ENCODE data around the gene PPP1R3D. TPM values are rescaled to one million over a fixed set of nuclear protein-coding genes. Genes with fewer than 3 reads are reported as not detected.
A peak's percentile ranks its signal among the peaks of the same experiment; 100 is the strongest.

Gene PPP1R3D
- total and polyA plus RNA-seq, 7 donors: 2.0 to 14.7 (median 5.3) TPM

GRCh38 chr20:59937150-59937549 lies 3.0 kb downstream of the PPP1R3D start:
- ATAC-seq: no peak
- H3K4me3 ChIP-seq: peak overlapping the region; percentile 85
- intact Hi-C loops (cut with DNase I): loop anchor here in 1 of 2 donors (5.0 kb wide), 1 partner anchor 120 kb away; no protein-coding TSS in a partner anchor
- 38 to 55% (median 39%) methylated on average over 3 of the region's 3 CpGs for WGBS, 3 donors
- no peaks in the 10 kb centered on the region for H3K9me3 ChIP-seq
- H3K27me3 ChIP-seq (ENCODE audit: insufficient read depth in 3 of 3, low read length in 2 of 3): no peaks in the 10 kb centered on the region
- peak overlapping the region; percentile 96 for H3K27ac ChIP-seq
- peaks cover 45% of the 10 kb centered on the region for H3K4me1 ChIP-seq
- no peaks in the 10 kb centered on the region for H3K36me3 ChIP-seq (ENCODE audit: insufficient read depth in 1 of 2, low read depth in 1 of 2)
- TF ChIP-seq, protein P1, sequence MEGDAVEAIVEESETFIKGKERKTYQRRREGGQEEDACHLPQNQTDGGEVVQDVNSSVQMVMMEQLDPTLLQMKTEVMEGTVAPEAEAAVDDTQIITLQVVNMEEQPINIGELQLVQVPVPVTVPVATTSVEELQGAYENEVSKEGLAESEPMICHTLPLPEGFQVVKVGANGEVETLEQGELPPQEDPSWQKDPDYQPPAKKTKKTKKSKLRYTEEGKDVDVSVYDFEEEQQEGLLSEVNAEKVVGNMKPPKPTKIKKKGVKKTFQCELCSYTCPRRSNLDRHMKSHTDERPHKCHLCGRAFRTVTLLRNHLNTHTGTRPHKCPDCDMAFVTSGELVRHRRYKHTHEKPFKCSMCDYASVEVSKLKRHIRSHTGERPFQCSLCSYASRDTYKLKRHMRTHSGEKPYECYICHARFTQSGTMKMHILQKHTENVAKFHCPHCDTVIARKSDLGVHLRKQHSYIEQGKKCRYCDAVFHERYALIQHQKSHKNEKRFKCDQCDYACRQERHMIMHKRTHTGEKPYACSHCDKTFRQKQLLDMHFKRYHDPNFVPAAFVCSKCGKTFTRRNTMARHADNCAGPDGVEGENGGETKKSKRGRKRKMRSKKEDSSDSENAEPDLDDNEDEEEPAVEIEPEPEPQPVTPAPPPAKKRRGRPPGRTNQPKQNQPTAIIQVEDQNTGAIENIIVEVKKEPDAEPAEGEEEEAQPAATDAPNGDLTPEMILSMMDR (IDR thresholded peaks at IDR 0.05): no peak
- DNase-seq: no peak

DNA sequence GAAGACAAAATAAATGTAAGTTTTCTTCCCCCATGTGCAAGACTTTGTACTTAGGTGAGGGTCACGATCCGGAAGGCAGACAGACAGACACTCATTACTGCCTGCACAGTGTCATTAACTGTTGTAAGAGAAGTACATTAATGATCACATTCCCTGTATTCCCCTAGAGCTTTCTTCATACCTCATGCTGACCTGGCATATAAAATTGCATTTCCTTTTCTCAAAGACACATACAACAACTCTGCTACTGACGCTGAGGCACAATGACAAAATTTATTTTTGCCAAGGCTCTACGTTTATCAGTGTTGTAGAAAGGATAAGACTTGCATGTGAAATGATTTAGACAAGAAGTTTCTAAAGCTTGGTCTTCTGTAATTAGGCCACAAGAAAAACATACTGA lies 3.7 kb downstream of the PPP1R3D start:
- intact Hi-C loops (cut with DNase I): loop anchor here in 1 of 2 donors (5.0 kb wide), 1 partner anchor 121 kb away; no protein-coding TSS in a partner anchor
- Histone ChIP-seq H3K4me1 (peaks cover 37% of the 10 kb centered on the region), H3K9me3 (no peaks in the 10 kb centered on the region), H3K27ac (peak overlapping the region; percentile 96), H3K4me3 (peak overlapping the region; percentile 85), H3K27me3 (ENCODE audit: insufficient read depth in 3 of 3, low read length in 2 of 3) (no peaks in the 10 kb centered on the region), H3K36me3 (ENCODE audit: insufficient read depth in 1 of 2, low read depth in 1 of 2) (no peaks in the 10 kb centered on the region)
- 46 to 58% (median 51%) methylated on average over 4 of the region's 4 CpGs for WGBS, 3 donors
- DNase-seq (no peak), ATAC-seq (no peak)
- TF ChIP-seq, protein P1 (IDR thresholded peaks at IDR 0.05): no peak

GRCh38 chr20:59935457-59936185 lies 4.5 kb downstream of the PPP1R3D start:
- H3K4me1 ChIP-seq: peaks cover 33% of the 10 kb centered on the region
- 89 to 92% (median 90%) methylated on average over 8 of the region's 8 CpGs for WGBS, 3 donors
- TF ChIP-seq, protein P1 (IDR thresholded peaks at IDR 0.05): no peak

GRCh38 chr20:59933849-59934585 lies 6.1 kb downstream of the PPP1R3D start:
- Histone ChIP-seq H3K4me3 (peak overlapping the region; percentile 90), H3K4me1 (peaks cover 30% of the 10 kb centered on the region), H3K9me3 (no peaks in the 10 kb centered on the region), H3K36me3 (ENCODE audit: insufficient read depth in 1 of 2, low read depth in 1 of 2) (no peaks in the 10 kb centered on the region), H3K27ac (peak overlapping the region; percentile 70), H3K27me3 (ENCODE audit: insufficient read depth in 3 of 3, low read length in 2 of 3) (no peaks in the 10 kb centered on the region)
- WGBS, 3 donors: 2 to 3% (median 2%) methylated on average over 58 to 59 of the region's 59 CpGs
- intact Hi-C loops (cut with DNase I): no loop called here
- DNase-seq (peak; percentile 84 to 89), ATAC-seq (peak; percentile 80 to 87 (median 83))
- TF ChIP-seq, protein P1 (IDR thresholded peaks at IDR 0.05): peak; percentile 96

More at GRCh38 chr20:59935457-59936185, 4.5 kb downstream of the PPP1R3D start:
- no peak for DNase-seq
- H3K36me3 ChIP-seq (ENCODE audit: insufficient read depth in 1 of 2, low read depth in 1 of 2): no peaks in the 10 kb centered on the region
- intact Hi-C loops (cut with DNase I): loop anchor here in 1 of 2 donors (5.0 kb wide), 1 partner anchor 122 kb away; no protein-coding TSS in a partner anchor
- H3K4me3 ChIP-seq: no peak overlapping the region
- ATAC-seq: no peak
- no peaks in the 10 kb centered on the region for H3K27me3 ChIP-seq (ENCODE audit: insufficient read depth in 3 of 3, low read length in 2 of 3)
- H3K9me3 ChIP-seq: no peaks in the 10 kb centered on the region
- peak overlapping the region; percentile 96 for H3K27ac ChIP-seq

Data from psoas muscle (tissue), 8 donors.